Ishikawa (cell line): ENCODE results near the gene SSR4.

Source experiments
- CEBPB ChIP-seq: IDR thresholded peaks from 2 replicates; pipeline ENCODE4 v1.6.1; 2012
- CREB1 ChIP-seq: IDR thresholded peaks from 2 replicates; pipeline ENCODE4 v1.6.1; 2012; ENCODE audit warnings: low read depth
- EGR1 ChIP-seq: IDR thresholded peaks from 2 replicates; pipeline ENCODE4 v1.6.1; 2012
- EP300 ChIP-seq: IDR thresholded peaks from 2 replicates; pipeline ENCODE4 v1.6.1; 2012; ENCODE audit warnings: borderline replicate concordance
- FOXM1 ChIP-seq: IDR thresholded peaks from 2 replicates; pipeline ENCODE4 v1.6.1; 2012; ENCODE audit warnings: low read depth, borderline replicate concordance
- MAX ChIP-seq: IDR thresholded peaks from 2 replicates; pipeline ENCODE4 v1.6.1; 2012
- NFIC ChIP-seq: IDR thresholded peaks from 2 replicates; pipeline ENCODE4 v1.6.1; 2012
- RAD21 ChIP-seq: IDR thresholded peaks from 2 replicates; pipeline ENCODE4 v1.6.1; 2012; ENCODE audit warnings: low read depth
- REST ChIP-seq: IDR thresholded peaks from 2 replicates; pipeline ENCODE4 v1.6.1; 2012; ENCODE audit warnings: low read depth, mild to moderate bottlenecking
- TAF1 ChIP-seq: IDR thresholded peaks from 2 replicates; pipeline ENCODE4 v1.6.1; 2012; ENCODE audit warnings: low read depth, mild to moderate bottlenecking
- TCF12 ChIP-seq: IDR thresholded peaks from 2 replicates; pipeline ENCODE4 v1.6.1; 2012; ENCODE audit warnings: low read depth
- TEAD4 ChIP-seq: IDR thresholded peaks from 2 replicates; pipeline ENCODE4 v1.6.1; 2012
- USF1 ChIP-seq: IDR thresholded peaks from 2 replicates; pipeline ENCODE4 v1.6.1; 2012
- YY1 ChIP-seq: IDR thresholded peaks from 2 replicates; pipeline ENCODE4 v1.6.1; 2012; ENCODE audit warnings: low read depth
- ZBTB7A ChIP-seq: IDR thresholded peaks from 2 replicates; pipeline ENCODE4 v1.6.1; 2012; ENCODE audit warnings: low read depth

Gene SSR4

GRCh38 chrX:153772316-153773217 is 21.9 kb upstream of the SSR4 start:
- TF ChIP-seq FOXM1, result no peak
- TF ChIP-seq TCF12, result no peak
- no peak for TF ChIP-seq EP300
- no peak for TF ChIP-seq TEAD4
- TF ChIP-seq TAF1, result no peak
- no peak for TF ChIP-seq REST
- TF ChIP-seq NFIC, result no peak
- TF ChIP-seq MAX, result no peak

DNA sequence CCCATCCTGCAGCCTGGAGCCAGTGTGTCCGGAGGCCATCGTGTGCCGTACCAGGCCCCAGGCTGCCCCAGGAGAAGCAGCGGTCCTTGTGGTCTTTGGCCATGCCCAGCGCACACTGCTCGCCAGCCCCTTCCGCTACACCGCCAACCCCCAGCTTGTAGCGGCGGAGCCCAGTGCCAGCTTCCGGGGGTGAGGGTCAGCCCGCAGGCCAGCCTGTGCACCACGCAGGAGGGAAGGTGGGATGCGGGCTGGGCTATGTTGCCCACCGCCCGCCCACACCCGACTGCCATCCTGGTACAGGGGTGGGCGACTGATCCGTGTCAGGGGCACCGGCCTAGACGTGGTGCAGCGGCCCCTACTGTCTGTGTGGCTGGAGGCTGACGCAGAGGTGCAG is 21.3 kb upstream of the SSR4 start:
- TF ChIP-seq EGR1 (no peak), REST (no peak), MAX (no peak), CEBPB (no peak), YY1 (no peak), EP300 (no peak), CREB1 (no peak), TEAD4 (no peak), RAD21 (no peak), TAF1 (no peak), USF1 (no peak), ZBTB7A (no peak), FOXM1 (no peak), TCF12 (no peak), NFIC (no peak)

DNA sequence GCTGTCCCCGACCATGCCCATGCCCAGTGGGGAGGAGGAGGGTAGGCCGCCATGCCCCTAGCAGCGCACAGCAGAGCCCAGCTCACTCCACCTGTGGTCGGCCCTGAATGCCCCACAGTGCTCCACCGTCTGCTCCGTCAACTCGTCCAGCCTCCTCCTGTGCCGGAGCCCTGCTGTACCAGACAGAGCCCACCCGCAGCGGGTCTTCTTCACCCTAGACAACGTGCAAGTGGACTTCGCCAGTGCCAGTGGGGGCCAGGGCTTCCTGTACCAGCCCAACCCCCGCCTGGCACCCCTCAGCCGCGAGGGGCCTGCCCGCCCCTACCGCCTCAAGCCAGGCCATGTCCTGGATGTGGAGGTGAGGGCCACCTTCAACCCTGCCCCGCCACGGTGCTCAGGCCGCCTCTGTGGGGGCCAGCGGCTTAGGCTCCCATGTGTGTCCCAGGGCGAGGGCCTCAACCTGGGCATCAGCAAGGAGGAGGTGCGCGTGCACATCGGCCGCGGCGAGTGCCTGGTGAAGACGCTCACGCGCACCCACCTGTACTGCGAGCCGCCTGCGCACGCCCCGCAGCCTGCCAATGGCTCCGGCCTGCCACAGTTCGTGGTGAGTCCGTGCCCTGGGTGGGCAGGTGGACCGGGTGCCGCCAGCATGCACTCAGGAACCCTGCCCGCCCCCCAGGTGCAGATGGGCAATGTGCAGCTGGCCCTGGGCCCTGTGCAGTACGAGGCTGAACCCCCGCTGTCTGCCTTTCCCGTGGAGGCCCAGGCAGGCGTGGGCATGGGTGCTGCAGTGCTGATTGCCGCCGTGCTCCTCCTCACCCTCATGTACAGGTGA is 20.5 kb upstream of the SSR4 start:
- TF ChIP-seq MAX (no peak), TEAD4 (no peak), CEBPB (no peak), YY1 (no peak), CREB1 (no peak), NFIC (no peak), EGR1 (no peak), FOXM1 (no peak), RAD21 (no peak), TCF12 (no peak), ZBTB7A (no peak), USF1 (no peak), EP300 (no peak), TAF1 (no peak), REST (no peak)
